Activated naive CD4-positive, alpha-beta T cell treated with anti-CD3 and anti-CD28 coated beads, Interleukin-2, amount 50 U/mL, for 24 hours (primary cell): ENCODE measurements around the gene ERRFI1.

Experiments
- H3K27ac Mint-ChIP-seq: one replicate; pipeline ENCODE4 v1.8.0; 2021; ENCODE audit warnings: mild to moderate bottlenecking, mixed read lengths
- H3K27me3 Mint-ChIP-seq: one replicate; pipeline ENCODE4 v1.8.0; 2021; ENCODE audit warnings: mixed read lengths
- H3K36me3 Mint-ChIP-seq: one replicate; pipeline ENCODE4 v1.8.0; 2021; ENCODE audit warnings: mixed read lengths
- H3K4me1 Mint-ChIP-seq: one replicate; pipeline ENCODE4 v1.8.0; 2021; ENCODE audit warnings: mixed read lengths
- H3K4me3 Mint-ChIP-seq: one replicate; pipeline ENCODE4 v1.8.0; 2021; ENCODE audit warnings: mild to moderate bottlenecking, mixed read lengths
- H3K9me3 Mint-ChIP-seq: one replicate; pipeline ENCODE4 v1.8.0; 2021; ENCODE audit warnings: mixed read lengths

Gene ERRFI1

DNA sequence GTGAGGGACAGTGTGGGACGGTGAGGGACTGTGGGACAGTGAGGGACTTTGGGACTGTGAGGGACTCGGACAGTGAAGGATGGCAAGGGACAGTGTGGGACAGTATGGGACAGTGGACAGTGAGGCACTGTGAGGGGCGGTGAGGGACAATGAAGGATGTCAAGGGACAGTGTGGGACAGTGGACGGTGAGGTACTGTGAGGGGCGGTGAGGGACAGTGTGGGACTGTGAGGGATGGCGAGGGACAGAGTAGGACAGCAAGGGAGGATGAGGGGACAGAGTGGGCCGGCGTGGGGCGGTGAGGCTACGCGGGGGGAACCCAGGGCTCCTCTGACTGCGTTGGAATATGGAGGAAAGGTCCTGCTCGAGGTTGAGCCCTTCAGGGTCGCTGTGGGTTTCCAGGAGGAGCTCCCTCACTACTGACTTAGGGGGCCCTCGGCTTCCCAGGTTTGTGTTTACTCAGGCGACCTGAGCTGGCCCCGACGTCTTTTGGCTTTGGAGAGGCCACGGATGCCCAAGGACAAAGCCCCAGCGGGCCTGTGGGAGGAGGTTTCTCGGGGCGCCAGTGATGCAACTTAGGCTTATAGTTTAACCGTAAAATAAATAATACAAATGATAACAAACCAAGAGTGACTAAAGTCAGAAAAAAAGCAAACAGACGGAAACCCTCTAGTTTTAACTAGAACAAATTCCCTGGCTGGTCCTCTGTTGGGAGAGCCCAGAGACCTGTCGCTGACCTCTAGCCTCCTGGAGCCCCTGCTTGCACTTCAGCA lies 1.1 kb upstream of the ERRFI1 start:
- H3K9me3 Mint-ChIP-seq: no peaks in the 10 kb centered on the region
- H3K36me3 Mint-ChIP-seq: no peaks in the 10 kb centered on the region
- peaks cover 8% of the 10 kb centered on the region for H3K27me3 Mint-ChIP-seq
- peak overlapping the region; percentile 79 for H3K4me3 Mint-ChIP-seq
- peak overlapping the region; percentile 68 for H3K27ac Mint-ChIP-seq
- H3K4me1 Mint-ChIP-seq: peaks cover 11% of the 10 kb centered on the region

DNA sequence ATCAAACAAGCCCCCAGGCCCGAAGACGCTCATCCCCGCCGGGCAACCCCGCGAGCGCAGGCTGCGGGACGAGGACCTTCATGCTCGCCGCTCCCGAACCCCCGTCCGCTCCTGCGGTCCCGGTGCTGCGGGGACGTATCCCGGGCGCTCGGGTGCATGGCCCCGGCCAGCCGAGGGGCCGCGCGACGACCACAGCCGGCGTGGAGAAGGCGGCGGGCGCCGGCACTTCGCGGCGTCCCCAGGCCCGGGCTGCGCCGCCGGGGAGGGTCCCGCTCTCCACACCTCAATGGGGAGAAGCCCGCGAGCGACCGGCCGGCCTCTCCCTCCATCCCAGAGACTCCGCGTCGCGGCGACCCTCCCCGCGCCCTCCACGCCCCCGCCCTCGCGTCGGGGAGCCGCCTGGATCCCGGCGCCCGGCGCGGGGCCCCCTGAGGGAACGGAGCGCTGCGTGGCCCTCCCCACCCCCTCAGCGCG lies 401 bp downstream of the ERRFI1 start:
- Mint-ChIP-seq H3K4me1 (peaks cover 11% of the 10 kb centered on the region), H3K27ac (no peak overlapping the region), H3K4me3 (peak overlapping the region; percentile 89), H3K27me3 (peaks cover 8% of the 10 kb centered on the region), H3K9me3 (no peaks in the 10 kb centered on the region), H3K36me3 (no peaks in the 10 kb centered on the region)

DNA sequence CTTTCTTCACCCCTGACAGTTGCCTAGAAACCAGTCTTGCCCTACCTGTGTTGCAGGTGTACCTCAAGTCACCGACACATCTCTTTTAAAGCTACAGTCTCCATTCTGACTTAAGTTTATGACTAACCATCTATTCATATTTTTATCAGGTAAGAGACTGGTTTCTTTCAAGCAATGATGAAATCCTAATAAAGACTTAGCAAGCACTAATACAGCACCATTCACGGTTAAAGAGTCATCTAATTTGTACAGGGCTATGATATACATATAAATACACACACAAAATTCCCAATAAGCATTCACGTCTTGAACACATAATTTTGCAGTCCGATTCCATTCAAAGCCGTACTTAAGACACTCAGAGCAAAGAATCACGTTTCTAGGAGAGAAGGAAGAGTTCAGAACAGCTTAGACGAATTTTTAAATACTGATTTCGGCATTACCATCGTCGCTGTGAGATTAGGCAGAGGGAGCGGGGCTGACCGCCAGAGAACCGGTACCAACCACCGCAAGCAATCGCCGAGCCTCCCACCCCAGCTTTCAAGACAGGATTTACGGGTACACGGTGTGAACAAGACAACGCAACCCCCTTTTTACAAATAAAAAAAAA lies 943 bp downstream of the ERRFI1 start:
- Mint-ChIP-seq H3K4me3 (peak overlapping the region; percentile 89), H3K27me3 (peaks cover 8% of the 10 kb centered on the region), H3K27ac (peak overlapping the region; percentile 60), H3K4me1 (peaks cover 11% of the 10 kb centered on the region), H3K9me3 (no peaks in the 10 kb centered on the region), H3K36me3 (no peaks in the 10 kb centered on the region)

DNA sequence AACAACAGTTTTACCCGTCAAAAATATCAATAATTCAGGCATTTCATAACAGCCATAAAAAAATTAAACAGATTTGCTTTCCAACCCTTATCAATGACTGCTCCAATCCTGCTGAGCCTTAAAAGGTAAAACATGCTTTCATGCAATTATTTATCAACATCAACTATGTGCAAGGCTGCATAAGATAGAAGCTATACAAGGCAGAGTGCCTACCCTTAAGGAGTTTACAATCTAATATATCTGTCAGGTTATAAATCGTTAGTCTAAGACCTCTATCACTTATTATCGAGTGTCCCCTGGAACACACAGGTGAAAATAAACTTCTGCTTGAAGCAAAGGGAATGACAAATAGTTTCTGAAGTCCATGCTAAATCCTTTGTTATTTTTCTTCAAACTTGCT lies 1.8 kb downstream of the ERRFI1 start:
- Mint-ChIP-seq H3K27me3 (peaks cover 8% of the 10 kb centered on the region), H3K9me3 (no peaks in the 10 kb centered on the region), H3K4me1 (peaks cover 11% of the 10 kb centered on the region), H3K36me3 (no peaks in the 10 kb centered on the region), H3K27ac (no peak overlapping the region), H3K4me3 (no peak overlapping the region)

DNA sequence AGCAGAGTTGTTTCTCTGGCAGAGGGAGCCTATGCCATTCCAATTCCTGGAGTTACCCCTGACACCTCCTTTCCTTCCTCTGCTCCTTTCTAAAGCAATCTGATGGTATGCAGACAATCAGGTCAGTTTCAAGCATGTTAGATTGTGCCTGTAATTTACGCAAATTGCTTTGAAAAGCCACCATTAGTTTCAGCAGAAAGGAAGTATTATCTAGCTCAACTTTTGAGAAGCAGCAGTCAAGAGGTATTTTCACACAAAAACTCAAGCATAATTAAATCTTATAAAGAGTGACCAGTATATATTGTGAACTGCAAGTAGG lies 2.2 kb downstream of the ERRFI1 start:
- Mint-ChIP-seq H3K9me3 (no peaks in the 10 kb centered on the region), H3K27me3 (peaks cover 8% of the 10 kb centered on the region), H3K4me3 (no peak overlapping the region), H3K4me1 (peaks cover 11% of the 10 kb centered on the region), H3K36me3 (no peaks in the 10 kb centered on the region), H3K27ac (no peak overlapping the region)

DNA sequence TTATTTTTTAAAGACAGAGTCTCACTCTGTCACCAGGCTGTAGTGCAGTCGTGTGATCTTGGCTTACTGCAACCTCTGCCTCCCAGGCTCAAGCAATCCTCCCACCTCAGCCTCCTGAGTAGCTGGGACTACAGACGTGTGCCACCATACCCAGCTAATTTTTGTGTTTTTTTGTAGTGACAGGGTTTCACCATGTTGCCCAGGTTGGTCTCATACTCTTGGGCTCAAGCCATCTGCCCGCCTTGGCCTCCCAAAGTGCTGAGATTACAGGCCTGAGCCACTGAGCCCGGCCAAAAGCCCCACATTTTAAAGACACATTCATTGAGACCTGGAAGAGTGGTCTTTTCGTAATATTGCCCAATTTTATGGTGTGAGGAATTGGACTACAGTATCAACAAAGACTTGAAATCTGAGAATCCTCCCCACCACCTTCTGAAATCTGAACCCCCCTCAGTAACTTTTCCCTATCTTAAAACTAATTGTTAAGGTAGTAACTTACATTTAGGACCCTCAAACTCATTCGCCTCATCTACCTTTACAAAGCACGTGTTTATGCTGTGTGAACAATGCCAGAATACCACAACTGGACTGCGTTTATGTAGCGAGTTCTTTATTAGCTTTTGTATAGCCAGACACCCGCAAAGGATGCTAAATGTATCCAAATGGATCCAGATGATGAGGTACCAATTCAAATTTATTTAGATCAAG lies 2.7 kb downstream of the ERRFI1 start:
- no peak overlapping the region for H3K27ac Mint-ChIP-seq
- peaks cover 8% of the 10 kb centered on the region for H3K27me3 Mint-ChIP-seq
- H3K9me3 Mint-ChIP-seq: no peaks in the 10 kb centered on the region
- no peak overlapping the region for H3K4me3 Mint-ChIP-seq
- H3K36me3 Mint-ChIP-seq: no peaks in the 10 kb centered on the region
- H3K4me1 Mint-ChIP-seq: peaks cover 11% of the 10 kb centered on the region

DNA sequence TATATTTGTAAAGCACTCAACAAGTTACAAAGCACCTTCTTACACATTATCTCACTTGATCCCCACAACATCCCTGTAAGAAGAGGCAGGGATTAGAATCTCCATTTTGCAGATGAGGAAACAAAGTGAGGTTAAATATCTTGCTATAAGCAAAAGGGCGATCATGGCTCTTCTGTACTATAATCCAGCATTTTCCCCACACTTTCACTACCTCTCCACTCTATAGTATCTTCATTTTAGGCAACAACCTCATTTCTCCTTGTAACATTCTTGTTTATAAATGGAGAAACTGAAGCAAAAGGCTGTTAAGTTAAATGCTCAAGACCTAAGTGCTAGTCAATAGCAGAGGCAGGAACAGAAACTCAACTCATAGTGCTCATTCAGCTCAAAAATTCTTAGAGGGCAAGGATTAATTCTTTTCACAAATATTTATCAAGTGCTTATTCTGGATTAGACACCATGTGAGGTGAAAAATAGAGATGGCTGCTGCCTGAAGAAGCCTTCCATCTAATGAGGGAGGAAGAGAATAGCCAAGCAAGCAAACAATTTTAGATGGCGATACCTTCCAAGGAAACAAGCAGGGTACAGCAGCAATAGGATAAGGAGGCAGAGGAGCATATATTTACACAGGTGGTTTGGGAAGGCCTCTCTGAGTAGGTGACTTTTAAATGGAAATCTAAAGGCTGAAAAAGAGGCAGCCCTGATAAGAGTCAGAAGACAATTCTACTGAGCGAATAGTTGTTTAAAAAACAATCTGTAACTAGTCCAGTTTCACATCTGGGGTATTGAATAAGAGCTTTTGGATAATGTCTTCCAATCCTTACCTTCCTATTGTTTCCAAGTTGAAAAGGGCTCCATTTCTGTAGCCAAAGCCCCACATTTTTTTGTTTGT lies 3.5 kb downstream of the ERRFI1 start:
- H3K4me3 Mint-ChIP-seq: no peak overlapping the region
- H3K4me1 Mint-ChIP-seq: peaks cover 11% of the 10 kb centered on the region
- no peaks in the 10 kb centered on the region for H3K9me3 Mint-ChIP-seq
- H3K27ac Mint-ChIP-seq: no peak overlapping the region
- no peaks in the 10 kb centered on the region for H3K36me3 Mint-ChIP-seq
- peaks cover 10% of the 10 kb centered on the region for H3K27me3 Mint-ChIP-seq

DNA sequence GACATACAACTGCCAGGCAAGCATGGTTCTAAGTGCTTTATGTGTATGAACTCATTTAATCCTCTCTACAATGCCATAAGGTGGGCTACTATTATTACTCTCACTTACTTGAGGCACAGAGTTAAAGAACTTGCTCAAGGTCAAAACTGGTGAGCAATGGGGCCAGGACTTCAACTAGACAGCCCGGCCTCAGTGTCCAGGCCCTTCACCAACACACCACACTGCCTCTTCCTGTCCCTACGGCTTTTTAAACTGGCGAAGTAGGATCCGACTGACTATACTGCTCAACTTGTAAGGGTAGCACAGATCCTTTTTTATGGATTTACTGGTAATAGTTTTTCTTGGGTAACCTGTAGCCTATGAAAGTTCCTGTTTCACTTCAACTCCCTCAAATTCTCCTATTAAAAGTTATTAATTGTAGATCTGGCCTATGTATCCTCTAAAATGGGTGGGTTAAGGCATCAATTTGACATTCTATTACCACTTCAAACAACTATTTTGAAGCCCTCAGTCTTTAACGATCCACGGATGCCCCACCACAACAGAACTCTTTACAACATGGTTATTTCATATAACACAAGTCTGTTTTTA lies 4.3 kb downstream of the ERRFI1 start:
- H3K36me3 Mint-ChIP-seq: no peaks in the 10 kb centered on the region
- H3K9me3 Mint-ChIP-seq: no peaks in the 10 kb centered on the region
- no peak overlapping the region for H3K4me3 Mint-ChIP-seq
- H3K27me3 Mint-ChIP-seq: peaks cover 10% of the 10 kb centered on the region
- H3K4me1 Mint-ChIP-seq: peaks cover 9% of the 10 kb centered on the region
- no peak overlapping the region for H3K27ac Mint-ChIP-seq

DNA sequence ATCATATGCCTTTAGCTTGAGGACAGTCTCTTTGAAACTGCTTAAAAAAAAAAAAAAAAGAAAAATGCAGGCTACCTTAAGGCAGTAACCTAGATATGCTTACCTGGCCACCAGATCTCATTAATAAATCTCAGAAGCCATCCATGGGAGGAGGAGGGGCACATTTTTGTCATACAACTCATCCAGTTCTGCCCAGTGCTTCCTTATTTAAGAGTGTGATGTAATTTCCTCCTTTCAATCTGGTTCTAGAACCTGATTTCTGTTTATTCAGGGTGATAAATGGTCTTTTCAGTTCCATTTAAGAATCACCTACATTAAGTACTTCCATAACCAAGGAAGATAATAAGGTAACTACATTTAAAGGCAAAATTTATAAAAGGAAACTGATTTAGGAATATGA lies 6.1 kb downstream of the ERRFI1 start:
- no peaks in the 10 kb centered on the region for H3K36me3 Mint-ChIP-seq
- H3K9me3 Mint-ChIP-seq: no peaks in the 10 kb centered on the region
- peaks cover 6% of the 10 kb centered on the region for H3K27me3 Mint-ChIP-seq

DNA sequence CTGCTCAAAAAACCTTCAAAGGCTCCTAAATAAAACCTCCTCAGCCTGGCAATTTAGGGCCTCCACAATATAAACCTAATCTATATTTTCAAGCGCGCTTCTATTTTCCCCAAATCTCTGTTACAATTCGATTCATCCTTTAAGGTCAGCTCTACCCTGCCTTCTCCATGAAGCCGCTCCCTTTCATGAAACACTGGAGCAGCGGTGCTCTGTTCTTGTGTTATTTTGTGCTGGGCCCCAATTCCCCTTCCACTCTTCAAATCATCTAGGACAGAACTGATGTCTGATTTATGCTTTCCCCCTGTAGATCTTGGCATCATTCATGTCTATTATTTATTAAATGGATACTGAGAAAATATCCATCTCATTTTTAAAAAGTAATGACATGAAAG lies 6.9 kb downstream of the ERRFI1 start:
- Mint-ChIP-seq H3K9me3 (no peaks in the 10 kb centered on the region), H3K4me1 (no peaks in the 10 kb centered on the region), H3K27me3 (peaks cover 2% of the 10 kb centered on the region), H3K4me3 (no peak overlapping the region), H3K36me3 (no peaks in the 10 kb centered on the region), H3K27ac (no peak overlapping the region)

More for the DNA sequence above, 6.1 kb downstream of the ERRFI1 start:
- Mint-ChIP-seq H3K4me1 (peaks cover 2% of the 10 kb centered on the region), H3K27ac (no peak overlapping the region), H3K4me3 (no peak overlapping the region)

DNA sequence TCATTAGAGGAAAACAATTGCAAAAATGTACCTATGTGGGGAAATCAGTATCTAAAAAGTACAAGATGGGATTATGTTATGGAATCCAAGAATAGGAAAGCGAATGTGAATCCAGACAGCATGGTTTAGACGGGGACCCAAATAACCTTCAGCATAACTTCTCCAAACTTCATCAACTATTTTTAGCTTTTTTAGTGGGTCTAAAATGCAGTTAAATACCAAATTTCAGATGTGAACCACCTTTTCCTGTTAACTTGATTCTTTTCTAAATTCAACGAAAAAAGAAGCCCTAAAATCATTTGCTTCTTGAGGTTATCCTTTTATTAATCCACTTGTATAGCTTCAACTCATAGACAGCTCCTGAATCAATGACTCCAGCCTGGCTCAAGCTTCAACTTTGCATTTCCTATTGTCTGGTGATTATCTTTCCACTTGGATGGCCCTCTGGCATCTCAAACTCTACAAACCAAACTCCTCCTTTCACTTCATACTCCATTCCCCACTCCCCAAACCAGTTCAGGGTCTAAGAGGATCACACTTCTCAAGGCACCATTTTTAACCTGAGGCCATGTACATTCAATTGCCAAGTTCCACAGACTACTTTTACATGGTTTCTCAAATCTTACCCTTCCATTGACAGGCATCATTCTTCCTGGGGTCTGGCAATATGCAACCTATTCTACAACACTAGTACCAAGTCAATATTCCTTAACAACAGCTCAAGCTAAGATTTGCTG lies 7.4 kb downstream of the ERRFI1 start:
- Mint-ChIP-seq H3K4me1 (no peaks in the 10 kb centered on the region), H3K27me3 (peaks cover 2% of the 10 kb centered on the region), H3K9me3 (no peaks in the 10 kb centered on the region), H3K4me3 (no peak overlapping the region), H3K36me3 (no peaks in the 10 kb centered on the region), H3K27ac (no peak overlapping the region)

DNA sequence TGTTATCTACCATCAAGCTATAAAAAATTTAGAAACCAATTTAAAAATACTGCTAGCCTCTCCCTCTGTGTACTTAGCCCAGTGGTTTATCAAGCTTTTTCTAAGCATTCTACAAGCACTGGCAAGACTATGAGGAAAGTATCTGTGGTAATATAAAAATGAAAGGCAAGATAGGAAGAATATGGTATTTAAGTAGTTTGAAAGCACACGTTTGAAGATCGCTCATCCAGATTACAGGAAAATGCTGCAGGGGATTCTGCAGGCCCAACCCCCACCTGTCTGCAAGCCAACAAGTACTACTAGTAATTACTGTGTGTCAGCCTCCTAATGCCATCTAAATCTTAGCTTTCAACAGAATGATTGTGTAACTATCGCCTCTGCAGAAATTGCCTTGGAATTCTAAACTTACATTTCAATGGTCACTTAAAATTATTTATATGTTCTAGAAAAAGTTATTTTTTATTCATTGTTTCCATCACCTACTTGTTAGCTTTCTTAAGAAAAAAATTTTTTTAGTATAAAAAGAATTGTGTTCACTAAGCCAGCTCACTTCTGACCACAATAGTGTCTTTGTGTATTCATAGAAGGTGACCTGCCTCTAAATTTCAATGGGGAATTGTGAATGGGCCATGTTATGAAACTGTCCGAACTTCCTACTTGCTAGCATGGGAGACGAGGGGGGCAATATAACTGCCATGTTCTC lies 8.5 kb downstream of the ERRFI1 start:
- Mint-ChIP-seq H3K9me3 (no peaks in the 10 kb centered on the region), H3K36me3 (no peaks in the 10 kb centered on the region), H3K27ac (no peak overlapping the region), H3K4me3 (no peak overlapping the region), H3K4me1 (no peaks in the 10 kb centered on the region), H3K27me3 (peaks cover 2% of the 10 kb centered on the region)

DNA sequence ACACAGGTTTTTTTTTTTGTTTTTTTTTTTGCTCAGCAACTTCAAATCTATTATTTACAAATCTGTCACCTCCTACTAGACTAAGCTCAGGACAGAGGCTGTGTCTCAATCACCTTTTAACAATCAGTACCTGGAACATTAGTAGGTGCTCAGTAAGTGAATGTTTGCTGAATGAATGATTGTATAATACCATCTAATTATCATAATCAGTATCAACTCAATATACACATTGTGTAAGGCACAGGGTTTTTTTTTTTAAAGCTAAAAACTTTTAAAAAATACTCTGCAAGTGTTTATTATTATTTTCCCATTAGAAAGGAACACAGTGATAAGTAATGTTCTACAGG lies 9.2 kb downstream of the ERRFI1 start:
- Mint-ChIP-seq H3K9me3 (no peaks in the 10 kb centered on the region), H3K36me3 (no peaks in the 10 kb centered on the region), H3K4me1 (no peaks in the 10 kb centered on the region), H3K27ac (no peak overlapping the region), H3K27me3 (peaks cover 2% of the 10 kb centered on the region), H3K4me3 (no peak overlapping the region)

DNA sequence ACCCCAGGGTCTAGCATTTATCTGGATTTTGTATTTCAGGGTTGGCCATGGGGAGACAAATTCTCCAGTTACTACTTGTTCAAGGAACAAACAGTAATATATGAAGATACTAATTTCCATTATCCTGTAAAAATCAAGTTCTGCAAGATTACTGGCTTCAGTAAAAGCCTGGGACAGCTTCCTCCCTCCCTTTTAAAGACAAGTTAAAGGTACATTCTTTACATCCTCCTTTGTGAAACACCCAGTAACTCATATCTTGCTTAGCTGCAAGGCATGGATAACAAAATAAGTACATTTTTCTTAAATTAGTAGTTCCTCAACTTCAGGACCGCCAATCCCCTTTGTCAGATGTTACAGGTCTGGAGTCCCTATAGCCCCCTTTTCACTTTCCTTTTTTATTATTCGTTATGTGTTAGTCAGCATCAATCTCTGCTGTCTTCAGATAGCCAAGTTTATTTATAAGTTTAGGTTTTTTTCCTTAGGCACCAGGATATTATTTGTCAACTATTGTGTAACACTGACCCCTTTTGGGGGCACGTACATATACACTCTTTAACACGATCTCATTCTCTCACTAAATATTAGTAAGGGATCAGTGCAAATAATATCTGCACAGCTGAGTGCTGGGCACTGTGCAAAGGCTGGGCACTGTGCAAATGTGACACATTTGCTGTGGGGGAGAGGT lies 9.8 kb downstream of the ERRFI1 start:
- H3K4me1 Mint-ChIP-seq: no peaks in the 10 kb centered on the region
- no peak overlapping the region for H3K27ac Mint-ChIP-seq
- H3K9me3 Mint-ChIP-seq: no peaks in the 10 kb centered on the region
- no peak overlapping the region for H3K4me3 Mint-ChIP-seq
- no peaks in the 10 kb centered on the region for H3K36me3 Mint-ChIP-seq
- peaks cover 2% of the 10 kb centered on the region for H3K27me3 Mint-ChIP-seq
